ENCODE results near the gene ATG10. TPM values are rescaled to one million over a fixed set of nuclear protein-coding genes. Genes with fewer than 3 reads are reported as not detected.

The ATG10 gene
- total RNA-seq (1 to 10 TPM; 6.4 to 7.1 TPM), polyA plus RNA-seq (ENCODE audit: insufficient read length in 6 of 6) (10 to 100 TPM in 5 of 6 donors, 1 to 10 TPM in 1; 9.6 to 15.7 (median 11.7) TPM)
- long read RNA-seq, donor 1, partial matches to known transcripts, result 11,366 of 12,028 reads
- long read RNA-seq, donor 1, other reads (novel, unspliced or antisense), result 659 of 12,028 reads
- long read RNA-seq, donor 2, partial matches to known transcripts, result 11,917 of 12,517 reads
- long read RNA-seq, donor 2, other reads (novel, unspliced or antisense), result 595 of 12,517 reads
- long read RNA-seq, donor 3, partial matches to known transcripts, result 0 of 3 reads
- long read RNA-seq, donor 3, other reads (novel, unspliced or antisense), result 0 of 3 reads
- long read RNA-seq, donor 4, partial matches to known transcripts, result 1 of 11 reads
- long read RNA-seq, donor 4, other reads (novel, unspliced or antisense), result 4 of 11 reads
- long read RNA-seq, donor 5, partial matches to known transcripts, result 8,519 of 8,852 reads
- long read RNA-seq, donor 5, other reads (novel, unspliced or antisense), result 330 of 8,852 reads
- long read RNA-seq, donor 6, partial matches to known transcripts, result 9,967 of 10,371 reads
- long read RNA-seq, donor 6, other reads (novel, unspliced or antisense), result 402 of 10,371 reads
- long read RNA-seq, donor 7, partial matches to known transcripts, result 6,076 of 6,306 reads
- long read RNA-seq, donor 7, other reads (novel, unspliced or antisense), result 230 of 6,306 reads
- long read RNA-seq, donor 8, partial matches to known transcripts, result 1,009 of 6,340 reads
- long read RNA-seq, donor 8, other reads (novel, unspliced or antisense), result 5,327 of 6,340 reads
- long read RNA-seq, donor 9, result 0 reads
- long read RNA-seq, donor 10, partial matches to known transcripts, result 2 of 6 reads
- long read RNA-seq, donor 10, other reads (novel, unspliced or antisense), result 2 of 6 reads
- long read RNA-seq, donor 11, partial matches to known transcripts, result 5 of 6 reads
- long read RNA-seq, donor 11, other reads (novel, unspliced or antisense), result 0 of 6 reads
- long read RNA-seq, donor 12, partial matches to known transcripts, result 8,559 of 8,939 reads
- long read RNA-seq, donor 12, other reads (novel, unspliced or antisense), result 379 of 8,939 reads

GRCh38 chr5:81971712-81972491 is at the start of gene ATG10:
ATG10 (plus strand) TSS chr5:81972023; CDS start chr5:81987571, 15,548 bp downstream.
- Histone ChIP-seq H3K4me1 (peaks cover 0 to 16% of the 10 kb centered on the region in 2 donors), H3K27me3 (no peaks in the 10 kb centered on the region), H3K27ac (peak within 1 kb of the TSS; percentile 98 to 99), H3K36me3 (no peaks in the 10 kb centered on the region), H3K4me3 (peak within 1 kb of the TSS; percentile 50 to 71), H3K9me3 (no peaks in the 10 kb centered on the region)
- TF ChIP-seq, protein P1, sequence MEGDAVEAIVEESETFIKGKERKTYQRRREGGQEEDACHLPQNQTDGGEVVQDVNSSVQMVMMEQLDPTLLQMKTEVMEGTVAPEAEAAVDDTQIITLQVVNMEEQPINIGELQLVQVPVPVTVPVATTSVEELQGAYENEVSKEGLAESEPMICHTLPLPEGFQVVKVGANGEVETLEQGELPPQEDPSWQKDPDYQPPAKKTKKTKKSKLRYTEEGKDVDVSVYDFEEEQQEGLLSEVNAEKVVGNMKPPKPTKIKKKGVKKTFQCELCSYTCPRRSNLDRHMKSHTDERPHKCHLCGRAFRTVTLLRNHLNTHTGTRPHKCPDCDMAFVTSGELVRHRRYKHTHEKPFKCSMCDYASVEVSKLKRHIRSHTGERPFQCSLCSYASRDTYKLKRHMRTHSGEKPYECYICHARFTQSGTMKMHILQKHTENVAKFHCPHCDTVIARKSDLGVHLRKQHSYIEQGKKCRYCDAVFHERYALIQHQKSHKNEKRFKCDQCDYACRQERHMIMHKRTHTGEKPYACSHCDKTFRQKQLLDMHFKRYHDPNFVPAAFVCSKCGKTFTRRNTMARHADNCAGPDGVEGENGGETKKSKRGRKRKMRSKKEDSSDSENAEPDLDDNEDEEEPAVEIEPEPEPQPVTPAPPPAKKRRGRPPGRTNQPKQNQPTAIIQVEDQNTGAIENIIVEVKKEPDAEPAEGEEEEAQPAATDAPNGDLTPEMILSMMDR (IDR thresholded peaks at IDR 0.05), result no peak
- DNase-seq (peak; percentile 94 to 98 (median 98)), ATAC-seq (peak; percentile 99)
- intact Hi-C loops (cut with DNase I), result loop anchor here in 1 of 2 donors (10.0 kb wide), 1 partner anchor 217 kb away; the partner anchor contains the start of gene SSBP2

- TF ChIP-seq, protein P1 (IDR thresholded peaks at IDR 0.05), result no peak
- Histone ChIP-seq H3K9me3 (peaks cover 0 to 6% of the 10 kb centered on the region in 2 donors), H3K36me3 (no peaks in the 10 kb centered on the region), H3K27me3 (no peaks in the 10 kb centered on the region), H3K4me1 (no peaks in the 10 kb centered on the region), H3K4me3 (no peak overlapping the region), H3K27ac (no peak overlapping the region)
- DNase-seq, result no peak
- intact Hi-C loops (cut with DNase I), result no loop called here
- ATAC-seq, result no peak
Measured at GRCh38 chr5:81922854-81923279, 49.0 kb upstream of the ATG10 start.

DNA sequence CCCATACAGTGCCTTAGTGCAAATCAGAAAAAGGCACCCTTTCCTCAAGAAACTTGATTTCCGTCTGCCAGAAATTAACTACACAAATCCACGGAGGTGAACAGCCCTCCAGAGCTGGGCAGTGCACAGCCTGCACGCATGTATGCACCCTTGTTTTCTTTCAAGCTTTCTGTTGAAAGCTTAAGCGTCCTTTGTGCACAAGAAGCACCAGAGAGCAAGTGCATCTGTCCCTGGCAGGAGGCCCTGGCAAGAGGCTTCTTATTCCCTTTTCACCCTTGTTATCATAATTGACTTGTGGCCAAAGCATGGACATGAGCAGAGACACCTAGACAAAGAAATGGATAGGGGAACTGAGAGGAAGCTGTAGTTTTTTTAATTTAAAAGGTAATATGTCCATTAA is 47.4 kb upstream of the ATG10 start:
- no peak for ATAC-seq
- no peak overlapping the region for H3K4me3 ChIP-seq
- intact Hi-C loops (cut with DNase I), result no loop called here

DNA sequence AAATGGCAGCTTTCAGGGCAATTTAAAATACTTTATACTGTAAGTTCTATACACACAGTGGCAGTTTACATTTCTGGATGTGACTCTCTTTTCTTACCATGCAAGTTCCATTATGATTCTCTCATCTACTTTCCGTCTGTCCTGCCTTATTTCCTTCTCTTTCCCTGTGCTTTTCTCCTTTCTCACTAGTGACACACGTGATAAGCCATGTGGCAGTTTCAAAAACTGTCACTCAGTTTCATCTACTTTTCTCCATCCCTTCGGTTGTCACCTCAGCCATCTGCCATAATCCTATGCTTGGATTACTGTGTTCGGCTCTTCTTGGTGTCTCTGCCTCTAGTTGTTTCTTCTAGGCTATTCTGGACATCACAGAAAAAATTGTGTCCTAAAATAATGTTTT is 46.8 kb upstream of the ATG10 start:
- H3K27ac ChIP-seq, result no peak overlapping the region
- no peak overlapping the region for H3K4me3 ChIP-seq
- no peak for DNase-seq
- H3K9me3 ChIP-seq, result peaks cover 0 to 6% of the 10 kb centered on the region in 2 donors
- H3K36me3 ChIP-seq, result no peaks in the 10 kb centered on the region
- no peaks in the 10 kb centered on the region for H3K27me3 ChIP-seq
- no peaks in the 10 kb centered on the region for H3K4me1 ChIP-seq
- TF ChIP-seq, protein P1 (IDR thresholded peaks at IDR 0.05), result no peak
- intact Hi-C loops (cut with DNase I), result no loop called here
- ATAC-seq, result no peak

More for the DNA sequence above, 47.4 kb upstream of the ATG10 start:
- Histone ChIP-seq H3K36me3 (no peaks in the 10 kb centered on the region), H3K9me3 (peaks cover 0 to 6% of the 10 kb centered on the region in 2 donors), H3K4me1 (no peaks in the 10 kb centered on the region), H3K27me3 (no peaks in the 10 kb centered on the region), H3K27ac (no peak overlapping the region)
- no peak for DNase-seq
- TF ChIP-seq, protein P1 (IDR thresholded peaks at IDR 0.05), result no peak

Measured in left lung (tissue), 14 donors.